Kidney epithelial cell (primary cell): ENCODE measurements around the gene RBMX. TPM values are rescaled to one million over a fixed set of nuclear protein-coding genes. Genes with fewer than 3 reads are reported as not detected.

Source experiments
- DNase-seq: peaks from one replicate; pipeline ENCODE4 v3.0.0-alpha.2; 2010; ENCODE audit warnings: low read depth
- H3K27me3 ChIP-seq: 2 replicates; pipeline ENCODE4 v1.6.0; 2011; ENCODE audit warnings: low read length; ENCODE audit not compliant: control insufficient read depth, insufficient read depth
- H3K36me3 ChIP-seq: 2 replicates; pipeline ENCODE4 v1.5.1; 2011; ENCODE audit warnings: low read length; ENCODE audit not compliant: control insufficient read depth, insufficient read depth
- H3K4me3 ChIP-seq: 2 replicates; pipeline ENCODE4 v1.5.1; 2011; ENCODE audit warnings: low read depth, mild to moderate bottlenecking, control low read depth, low read length
- CTCF ChIP-seq: IDR thresholded peaks from 2 replicates; pipeline ENCODE4 v1.5.1; 2011; ENCODE audit warnings: mild to moderate bottlenecking, moderate library complexity, low read length, control low read depth, inconsistent platforms; ENCODE audit not compliant: insufficient read depth, poor library complexity, severe bottlenecking
- total RNA-seq: library from RNA; depleted of rRNA; stranded (reverse); fragments of >200 nt; gene quantifications from 2 replicates; pipeline ENCODE4 v1.2.3, GENCODE V29; 2015

Gene RBMX
- total RNA-seq, 1 donor from 2014 or later, result 338 TPM

DNA sequence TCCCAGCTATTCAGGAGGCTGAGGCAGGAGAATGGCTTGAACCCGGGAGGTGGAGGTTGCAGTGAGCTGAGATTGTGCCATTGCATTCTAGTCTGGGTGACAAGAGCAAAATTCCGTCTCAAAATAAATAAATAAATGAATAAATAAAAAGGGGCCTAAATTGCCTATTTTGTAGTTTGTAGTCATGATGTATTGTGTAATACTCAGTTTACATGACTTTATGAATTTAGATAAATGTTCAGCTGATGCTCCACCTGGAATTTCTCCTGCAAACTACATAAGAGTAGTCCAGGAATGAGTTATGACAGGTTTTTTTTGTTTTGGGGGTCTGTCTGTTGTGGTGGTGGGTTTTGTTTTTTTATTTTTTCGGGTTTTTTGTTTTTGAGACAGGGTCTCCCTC is 31.1 kb downstream of the RBMX start:
- no peak for DNase-seq
- no peak for TF ChIP-seq CTCF
- Histone ChIP-seq H3K4me3 (no peak overlapping the region), H3K27me3 (no peaks in the 10 kb centered on the region), H3K36me3 (no peaks in the 10 kb centered on the region)

DNA sequence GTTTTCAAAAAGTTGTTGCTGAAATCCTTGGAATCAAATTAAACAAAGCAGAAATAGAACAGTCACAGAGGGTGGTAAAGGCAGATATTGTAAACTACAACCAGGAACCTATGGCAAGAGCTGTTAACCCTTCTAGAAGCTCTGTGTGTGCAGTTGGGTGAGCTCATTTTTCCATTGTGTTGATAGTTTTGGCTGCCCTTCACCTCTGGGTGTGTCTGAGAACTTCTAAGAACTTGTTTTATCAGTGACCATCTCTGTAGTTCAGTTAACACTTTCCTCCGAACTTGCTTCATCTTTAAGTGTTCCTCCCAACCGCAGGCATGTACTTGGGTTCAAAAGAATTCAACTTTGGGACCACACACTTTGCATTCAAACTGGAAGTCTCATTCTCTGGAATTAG is 32.7 kb downstream of the RBMX start:
- no peak for TF ChIP-seq CTCF
- no peak overlapping the region for H3K4me3 ChIP-seq
- no peaks in the 10 kb centered on the region for H3K36me3 ChIP-seq
- DNase-seq, result no peak
- H3K27me3 ChIP-seq, result no peaks in the 10 kb centered on the region

GRCh38 chrX:136839196-136839595 is 41.3 kb downstream of the RBMX start:
- no peak for DNase-seq
- no peak for TF ChIP-seq CTCF
- Histone ChIP-seq H3K27me3 (no peaks in the 10 kb centered on the region), H3K36me3 (no peaks in the 10 kb centered on the region), H3K4me3 (no peak overlapping the region)

DNA sequence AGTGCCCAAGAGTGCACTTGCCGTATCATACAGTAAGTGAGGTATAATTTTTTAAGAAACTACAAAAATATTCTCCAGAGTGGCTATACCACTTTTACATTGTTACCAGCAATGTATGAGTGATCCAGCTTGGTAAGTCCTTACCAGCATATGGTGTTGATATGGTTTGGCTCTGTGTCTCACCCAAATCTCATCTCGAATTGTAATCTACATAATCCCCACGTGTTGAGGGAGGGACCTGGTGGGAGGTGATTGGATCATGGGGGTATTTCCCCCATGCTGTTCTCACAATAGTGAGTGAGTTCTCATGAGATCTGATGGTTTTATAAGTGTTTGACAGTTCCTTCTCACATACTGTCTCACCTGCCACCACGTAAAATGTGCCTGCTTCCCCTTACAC is 44.8 kb downstream of the RBMX start:
- no peak overlapping the region for H3K4me3 ChIP-seq
- no peaks in the 10 kb centered on the region for H3K27me3 ChIP-seq
- TF ChIP-seq CTCF, result no peak
- DNase-seq, result no peak
- no peaks in the 10 kb centered on the region for H3K36me3 ChIP-seq

DNA sequence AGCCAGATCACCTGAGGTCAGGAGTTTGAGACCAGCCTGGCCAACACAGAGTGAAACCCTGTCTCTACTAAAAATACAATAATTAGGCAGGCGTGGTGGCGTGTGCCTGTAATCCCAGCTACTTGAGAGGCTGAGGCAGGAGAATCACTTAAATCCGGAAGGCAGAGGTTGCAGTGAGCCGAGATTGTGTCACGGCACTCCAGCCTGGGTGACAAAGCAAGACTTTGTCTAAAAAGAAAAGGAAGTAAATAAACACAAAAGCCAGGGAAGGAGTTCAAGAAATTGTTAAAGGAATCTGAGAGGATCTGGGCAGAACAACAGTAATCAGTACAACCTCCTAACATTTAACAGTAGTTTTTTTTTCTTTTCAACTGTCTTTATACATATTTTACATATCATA is 51.1 kb downstream of the RBMX start:
- Histone ChIP-seq H3K36me3 (no peaks in the 10 kb centered on the region), H3K27me3 (no peaks in the 10 kb centered on the region), H3K4me3 (no peak overlapping the region)
- DNase-seq, result no peak
- TF ChIP-seq CTCF, result no peak

DNA sequence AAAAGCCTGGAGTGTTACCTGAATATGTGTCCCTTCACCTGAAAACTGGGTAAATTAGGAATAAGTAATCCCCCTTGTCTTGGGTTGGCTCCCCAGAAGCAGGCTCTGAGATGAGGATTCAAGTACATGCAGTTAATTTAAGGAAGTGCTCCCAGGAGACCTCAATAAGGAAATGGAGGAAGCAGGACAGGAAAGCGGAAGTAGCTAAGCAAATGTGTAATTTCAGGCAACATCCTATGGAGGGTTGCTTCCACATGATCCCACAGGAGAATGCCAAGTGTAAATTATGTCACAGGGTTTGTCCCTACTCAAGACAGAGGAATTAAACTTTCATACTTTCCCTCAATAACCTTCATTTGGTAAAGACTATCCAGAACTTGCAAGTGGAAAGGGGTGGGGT is 51.7 kb downstream of the RBMX start:
- TF ChIP-seq CTCF, result no peak
- Histone ChIP-seq H3K27me3 (no peaks in the 10 kb centered on the region), H3K36me3 (no peaks in the 10 kb centered on the region), H3K4me3 (no peak overlapping the region)
- DNase-seq, result no peak
